Activated CD8-positive, alpha-beta T cell treated with anti-CD3 and anti-CD28 coated beads for 36 hours (primary cell): ENCODE measurements around the gene SLC35F2. TPM values are rescaled to one million over a fixed set of nuclear protein-coding genes. Genes with fewer than 3 reads are reported as not detected.
A peak's percentile ranks its signal among the peaks of the same experiment; 100 is the strongest.

Experiments
- ATAC-seq: fragments of 200-7000 bp; cut with Tn5 transposase; one replicate; pipeline ENCODE4 v1.10.0; 2021; ENCODE audit warnings: mild to moderate bottlenecking, moderate library complexity
- CTCF ChIA-PET: fragments of 350-600 bp; sonication (Branson Sonifier 250); formaldehyde crosslinking; loops from one replicate; lab custom pipeline; 2021; ENCODE audit warnings: antibody characterized with exemption; lab: Charles Lee
- POLR2A ChIA-PET: fragments of 350-600 bp; sonication (Branson Sonifier 250); formaldehyde crosslinking; loops from one replicate; lab custom pipeline; 2021; ENCODE audit warnings: antibody characterized with exemption; lab: Charles Lee
- DNase-seq: peaks from one replicate; pipeline ENCODE4 v3.0.0-alpha.2; 2020
- H3K27ac Mint-ChIP-seq: one replicate; pipeline ENCODE4 v1.8.0; 2021; ENCODE audit warnings: mild to moderate bottlenecking, mixed read lengths
- H3K27me3 Mint-ChIP-seq: one replicate; pipeline ENCODE4 v1.8.0; 2021; ENCODE audit warnings: mixed read lengths
- H3K36me3 Mint-ChIP-seq: one replicate; pipeline ENCODE4 v1.8.0; 2021; ENCODE audit warnings: low read depth, mixed read lengths
- H3K4me1 Mint-ChIP-seq: one replicate; pipeline ENCODE4 v1.8.0; 2021; ENCODE audit warnings: low read depth, mixed read lengths
- H3K4me3 Mint-ChIP-seq: one replicate; pipeline ENCODE4 v1.8.0; 2021; ENCODE audit warnings: mild to moderate bottlenecking, moderate library complexity, mixed read lengths
- H3K9me3 Mint-ChIP-seq: one replicate; pipeline ENCODE4 v1.8.0; 2021; ENCODE audit warnings: mixed read lengths
- CTCF ChIP-seq: fragments of 200-600 bp; IDR thresholded peaks from one replicate; pipeline ENCODE4 v1.8.0; 2022; ENCODE audit warnings: antibody characterized with exemption, mild to moderate bottlenecking
- intact Hi-C: fragments of 100-400 bp; cut with micrococcal nuclease; formaldehyde crosslinking; loops from one replicate; pipeline ENCODE4 v1.10.0; 2022
- total RNA-seq, 2 experiments: library from RNA; stranded (reverse); gene quantifications; one replicate each; pipeline ENCODE4 v1.2.3, GENCODE V29; 2021

The SLC35F2 gene
- total RNA-seq, 2 experiments from 2014 or later: 26.8 to 28.1 TPM

- intact Hi-C loops: no loop called here
- no peak for ATAC-seq
- Mint-ChIP-seq H3K27me3 (no peaks in the 10 kb centered on the region), H3K36me3 (peaks cover 45% of the 10 kb centered on the region), H3K27ac (no peak overlapping the region), H3K9me3 (no peaks in the 10 kb centered on the region), H3K4me3 (no peak overlapping the region), H3K4me1 (no peaks in the 10 kb centered on the region)
- POLR2A ChIA-PET: interaction anchor here (0.6 kb wide), 1 partner anchor 20 kb away, joined by 3 read pairs; no protein-coding TSS in a partner anchor
- CTCF ChIA-PET: no interaction called here
- DNase-seq: no peak
- TF ChIP-seq CTCF: no peak
Observed at GRCh38 chr11:107808521-107808920, 50.1 kb downstream of the SLC35F2 start.

- no peaks in the 10 kb centered on the region for H3K9me3 Mint-ChIP-seq
- H3K4me1 Mint-ChIP-seq: no peaks in the 10 kb centered on the region
- DNase-seq: no peak
- intact Hi-C loops: no loop called here
- peaks cover 63% of the 10 kb centered on the region for H3K36me3 Mint-ChIP-seq
- ChIA-PET CTCF (interaction anchor here (0.6 to 1.2 kb wide), 2 partner anchors 60 to 111 kb away, joined by 3 to 4 read pairs; no protein-coding TSS in a partner anchor), POLR2A (no interaction called here)
- ATAC-seq: no peak
- no peak for TF ChIP-seq CTCF
- no peak overlapping the region for H3K4me3 Mint-ChIP-seq
- no peaks in the 10 kb centered on the region for H3K27me3 Mint-ChIP-seq
- H3K27ac Mint-ChIP-seq: no peak overlapping the region
Observed at GRCh38 chr11:107804971-107805370, 53.6 kb downstream of the SLC35F2 start.

GRCh38 chr11:107804211-107804610, 54.4 kb downstream of the SLC35F2 start:
- CTCF ChIA-PET: interaction anchor here (1.2 kb wide), 1 partner anchor 60 kb away, joined by 3 read pairs; no protein-coding TSS in a partner anchor
- Mint-ChIP-seq H3K9me3 (no peaks in the 10 kb centered on the region), H3K27me3 (no peaks in the 10 kb centered on the region), H3K36me3 (peaks cover 60% of the 10 kb centered on the region), H3K27ac (no peak overlapping the region), H3K4me3 (no peak overlapping the region), H3K4me1 (no peaks in the 10 kb centered on the region)
- DNase-seq (no peak), ATAC-seq (no peak)
- intact Hi-C loops: no loop called here
- POLR2A ChIA-PET: no interaction called here
- no peak for TF ChIP-seq CTCF

GRCh38 chr11:107801641-107802040, 56.9 kb downstream of the SLC35F2 start:
- TF ChIP-seq CTCF: no peak
- H3K27me3 Mint-ChIP-seq: no peaks in the 10 kb centered on the region
- H3K27ac Mint-ChIP-seq: no peak overlapping the region
- H3K4me1 Mint-ChIP-seq: no peaks in the 10 kb centered on the region
- peaks cover 51% of the 10 kb centered on the region for H3K36me3 Mint-ChIP-seq
- no peaks in the 10 kb centered on the region for H3K9me3 Mint-ChIP-seq
- DNase-seq (no peak), ATAC-seq (no peak)
- ChIA-PET POLR2A (no interaction called here), CTCF (interaction anchor here (0.6 to 2.4 kb wide), 5 partner anchors 10 to 97 kb away, joined by 3 to 12 read pairs (median 4); no protein-coding TSS in a partner anchor)
- H3K4me3 Mint-ChIP-seq: no peak overlapping the region
- intact Hi-C loops: no loop called here

- Mint-ChIP-seq H3K4me3 (no peak overlapping the region), H3K9me3 (peaks cover 4% of the 10 kb centered on the region), H3K27ac (no peak overlapping the region), H3K4me1 (no peaks in the 10 kb centered on the region), H3K36me3 (peaks cover 59% of the 10 kb centered on the region), H3K27me3 (no peaks in the 10 kb centered on the region)
- POLR2A ChIA-PET: no interaction called here
- CTCF ChIA-PET: interaction anchor here (0.8 to 3.8 kb wide), 14 partner anchors 8 to 210 kb away, joined by 3 to 25 read pairs (median 4); partner anchors contain the start of gene CUL5
- DNase-seq (peak; percentile 87), ATAC-seq (peak; percentile 98)
- intact Hi-C loops: no loop called here
- peak; percentile 100 for TF ChIP-seq CTCF
Observed at GRCh38 chr11:107799218-107799859, 59.2 kb downstream of the SLC35F2 start.
